GM18505 (cell line): ENCODE data around the gene DPP4.

Experiments
- ATAC-seq: cut with Tn5 transposase; IDR thresholded peaks from one replicate; pipeline ENCODE4 v1.9.1; 2021; ENCODE audit not compliant: unreplicated experiment
- POLR2A ChIP-seq: IDR thresholded peaks from 4 replicates; pipeline ENCODE4 v1.6.1; 2011; ENCODE audit warnings: borderline replicate concordance; ENCODE audit not compliant: insufficient read depth, insufficient read length; ENCODE audit errors: extremely low read depth

The DPP4 gene

DNA sequence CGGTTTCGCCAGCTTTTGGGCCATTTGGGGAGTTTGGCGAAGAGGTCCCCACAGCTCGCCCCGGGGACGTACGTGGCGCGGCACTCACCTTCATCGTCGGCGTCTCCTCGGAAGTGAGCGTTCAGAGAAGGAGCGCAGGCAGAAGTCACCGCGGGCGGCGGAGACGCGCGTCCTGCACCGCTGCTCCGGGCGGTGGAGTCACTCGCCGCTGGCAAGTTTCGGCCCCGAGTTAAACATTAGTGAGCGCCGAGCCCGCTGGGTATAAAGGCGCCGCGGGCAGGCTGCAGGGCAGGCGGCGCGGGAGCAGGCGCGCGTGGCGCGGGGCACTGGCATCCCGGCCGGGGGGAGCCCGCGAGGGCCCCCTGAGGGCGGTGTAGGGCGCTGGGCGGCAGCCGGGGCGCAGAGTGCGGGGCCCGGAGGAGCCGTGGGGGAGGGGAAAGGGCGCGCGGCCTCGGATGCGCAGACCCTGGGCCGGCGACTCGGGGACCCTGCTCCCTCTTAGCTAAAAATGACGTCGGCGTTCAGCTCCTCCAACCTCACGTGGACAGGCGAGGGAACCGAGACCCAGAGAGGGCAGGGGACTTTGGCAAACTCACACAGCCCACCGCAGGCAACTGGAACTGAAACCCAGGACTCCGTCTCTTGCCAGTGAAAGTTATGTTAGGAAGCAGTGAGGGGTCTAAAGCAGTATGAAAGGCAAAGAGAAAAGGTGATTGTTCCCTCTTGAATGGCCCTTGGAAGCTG is at the start of gene DPP4:
TSS of gene DPP4 (minus strand) at position 328 of the 744 bp plus-strand sequence. CDS start at position 94, 234 bp downstream.
- ATAC-seq, result peak; percentile 92
- no peak for TF ChIP-seq POLR2A

- TF ChIP-seq POLR2A, result no peak
- ATAC-seq, result no peak
Measured at GRCh38 chr2:162118166-162119031, 44.4 kb upstream of the DPP4 start.

GRCh38 chr2:162116352-162116751 is 42.3 kb upstream of the DPP4 start:
- no peak for ATAC-seq
- no peak for TF ChIP-seq POLR2A

DNA sequence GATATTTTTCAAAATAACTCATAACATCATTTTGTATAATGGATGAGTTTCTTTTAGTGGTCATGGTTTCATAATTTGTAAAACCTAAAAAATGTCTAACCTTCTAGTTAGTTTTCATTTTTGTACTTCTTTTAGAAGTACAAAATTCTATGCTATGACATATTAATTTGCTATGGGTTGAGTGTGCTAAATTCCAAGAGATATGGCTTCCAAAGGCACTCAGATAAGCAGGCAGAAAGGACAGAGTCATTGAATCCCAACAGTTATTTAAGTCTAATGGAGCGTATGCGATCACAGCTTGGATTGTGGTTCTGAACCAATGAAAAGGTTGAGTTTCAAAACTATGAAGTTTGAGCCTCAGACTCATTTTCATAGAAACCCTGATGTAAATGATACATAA is 41.1 kb upstream of the DPP4 start:
- ATAC-seq, result no peak
- no peak for TF ChIP-seq POLR2A

DNA sequence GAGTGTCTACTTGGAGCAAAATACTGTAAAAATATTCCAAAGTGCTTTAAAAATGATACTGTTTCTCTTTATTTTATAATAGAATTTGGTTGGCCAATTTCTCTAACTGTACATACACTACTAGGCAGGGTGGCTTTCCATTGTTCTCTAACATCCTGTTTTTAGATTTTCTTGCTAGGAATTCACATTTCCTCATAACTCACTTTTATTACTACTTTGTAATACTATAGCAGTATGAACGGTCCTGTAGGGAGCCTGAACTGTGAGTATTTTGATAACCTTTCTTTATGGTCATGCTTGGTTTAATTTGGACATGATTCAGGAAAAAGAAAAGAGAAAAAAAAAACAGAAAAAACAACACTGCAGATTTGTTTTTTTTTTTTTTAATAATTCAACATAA is 40.3 kb upstream of the DPP4 start:
- ATAC-seq, result no peak

GRCh38 chr2:162113776-162114168 is 39.8 kb upstream of the DPP4 start:
- ATAC-seq, result no peak
- TF ChIP-seq POLR2A, result no peak

More for the DNA sequence above, 40.3 kb upstream of the DPP4 start:
- TF ChIP-seq POLR2A, result no peak

GRCh38 chr2:162113088-162113775 is 39.2 kb upstream of the DPP4 start:
- no peak for ATAC-seq
- no peak for TF ChIP-seq POLR2A

DNA sequence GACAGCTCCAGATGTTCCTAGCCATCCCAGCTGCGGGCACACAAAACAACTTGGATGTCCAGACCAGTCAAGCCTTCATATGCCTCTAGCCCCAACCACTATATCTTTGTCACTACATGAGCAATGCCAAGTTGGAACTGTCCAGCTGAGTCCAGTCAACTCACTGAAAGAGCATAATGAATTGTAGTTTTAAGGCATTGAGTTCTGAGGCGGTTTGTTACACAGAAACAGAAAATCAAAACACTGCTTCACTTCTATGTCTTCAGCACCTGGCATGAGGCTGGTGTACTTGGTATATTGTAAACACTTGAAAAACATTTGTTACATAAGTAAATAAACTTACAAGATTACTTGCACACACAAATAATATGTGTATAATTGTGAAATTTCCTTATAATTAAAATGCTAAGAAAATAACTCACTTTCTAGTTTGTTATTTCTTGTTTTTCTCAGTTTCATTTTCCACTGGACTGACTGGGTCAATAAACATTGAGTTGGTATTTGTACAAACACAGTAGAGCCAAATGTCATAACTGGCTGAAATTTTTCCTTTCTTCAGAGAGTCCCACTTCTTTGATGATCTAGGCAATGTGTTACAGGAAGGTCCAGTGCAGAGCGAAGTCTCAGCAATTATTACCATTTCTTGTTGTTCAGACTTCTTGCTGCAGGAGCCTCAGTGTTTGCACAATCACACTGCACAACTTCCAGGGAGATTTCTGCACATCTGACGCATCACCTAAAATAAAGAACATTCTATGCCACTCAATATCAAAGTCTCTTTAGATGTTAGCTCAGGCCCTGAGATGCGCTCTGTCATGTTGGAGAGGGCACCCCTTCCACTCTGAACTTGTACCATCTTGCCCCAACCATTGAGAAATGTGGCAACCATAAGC is 38.2 kb upstream of the DPP4 start:
- no peak for ATAC-seq
- TF ChIP-seq POLR2A, result no peak

GRCh38 chr2:162107361-162107901 is 33.4 kb upstream of the DPP4 start:
- ATAC-seq, result no peak
- TF ChIP-seq POLR2A, result no peak

DNA sequence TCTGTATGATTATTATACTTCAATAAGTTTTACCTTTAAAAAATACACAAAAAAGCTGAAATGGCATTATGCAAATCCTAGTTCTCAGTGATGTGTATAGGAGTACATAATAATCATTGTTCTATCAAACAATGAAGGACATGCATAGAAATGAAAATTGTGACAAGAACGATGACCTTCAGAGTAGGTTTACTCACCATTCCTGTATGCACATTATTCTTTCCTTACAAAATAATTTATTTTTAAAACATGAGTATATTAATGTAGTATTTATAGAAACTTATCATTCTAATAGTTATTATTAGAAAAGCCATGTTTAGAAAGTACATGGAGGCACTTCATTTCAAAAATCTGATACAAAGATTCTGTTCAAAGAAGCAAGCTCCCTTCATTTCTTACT is 32.7 kb upstream of the DPP4 start:
- TF ChIP-seq POLR2A, result no peak
- no peak for ATAC-seq

DNA sequence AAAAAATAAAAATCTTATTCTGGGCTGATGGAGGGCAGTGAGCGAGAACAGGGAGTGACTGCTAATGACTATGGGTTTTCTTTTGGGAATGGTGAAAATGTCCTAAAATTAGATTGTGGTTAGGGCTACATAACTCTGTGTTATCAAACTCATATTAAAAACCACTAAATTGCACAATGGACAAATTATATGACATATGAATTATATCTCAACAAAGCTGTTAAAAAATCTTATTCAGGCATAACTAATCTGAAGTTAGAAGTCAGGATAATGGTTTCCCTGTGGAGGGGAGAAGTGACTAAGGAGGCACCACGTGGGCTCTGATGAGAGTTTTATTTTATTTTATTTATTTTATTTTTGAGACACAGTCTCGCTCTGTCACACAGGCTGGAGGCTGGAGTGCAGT is 32.1 kb upstream of the DPP4 start:
- ATAC-seq, result no peak
- no peak for TF ChIP-seq POLR2A

GRCh38 chr2:162103443-162104009 is 29.5 kb upstream of the DPP4 start:
- ATAC-seq, result no peak
- no peak for TF ChIP-seq POLR2A
